PC-3 (cell line): ENCODE measurements around the gene PSG2. TPM values are rescaled to one million over a fixed set of nuclear protein-coding genes. Genes with fewer than 3 reads are reported as not detected.
"Not testable (repeated sequence)": the region's sequence is repeated elsewhere in the genome, so short reads cannot be mapped to it uniquely, and the experiment has no call there.

Experiments
- ATAC-seq: fragments of 200-7000 bp; cut with Tn5 transposase; 2 replicates; pipeline ENCODE4 v1.9.1; 2020; ENCODE audit warnings: mild to moderate bottlenecking, moderate library complexity
- BruUV-seq: library from RNA; stranded (reverse); fragments of 400-500 nt; replicated peaks from 2 replicates; lab custom pipeline; 2021; lab: Mats Ljungman, UMichigan
- CTCF ChIA-PET: fragments of 300-600 bp; sonication (Branson Sonifier 250); formaldehyde crosslinking; loops from one replicate; lab custom pipeline; 2022; ENCODE audit warnings: antibody characterized with exemption; lab: Charles Lee
- POLR2A ChIA-PET: fragments of 300-600 bp; sonication (Branson Sonifier 250); formaldehyde crosslinking; loops from one replicate; lab custom pipeline; 2022; ENCODE audit warnings: antibody characterized with exemption; ENCODE audit not compliant: unreplicated experiment; lab: Charles Lee
- DNase-seq: peaks from one replicate; pipeline ENCODE4 v3.0.0-alpha.2; 2015
- H2AFZ ChIP-seq: fragments of 300-600 bp; sonication (generic); 2 replicates; pipeline ENCODE4 v1.6.0; 2016; ENCODE audit warnings: antibody characterized with exemption, low read length
- H3F3A ChIP-seq: fragments of 300-600 bp; sonication (generic); one replicate; pipeline ENCODE4 v1.6.0; 2017; ENCODE audit warnings: antibody characterized with exemption, low read length, control low read depth, mild to moderate bottlenecking; ENCODE audit not compliant: unreplicated experiment
- H3K27ac ChIP-seq: fragments of 300-600 bp; sonication (generic); 2 replicates; pipeline ENCODE4 v1.5.1; 2016; ENCODE audit warnings: mild to moderate bottlenecking, low read length
- H3K27me3 ChIP-seq: fragments of 300-600 bp; sonication (generic); 2 replicates; pipeline ENCODE4 v1.6.1; 2016; ENCODE audit warnings: low read length, mixed read lengths
- H3K36me3 ChIP-seq: fragments of 300-600 bp; sonication (generic); 2 replicates; pipeline ENCODE4 v1.6.1; 2016; ENCODE audit warnings: low read depth, mixed run types, low read length, mixed read lengths
- H3K4me1 ChIP-seq: fragments of 300-600 bp; sonication (generic); 2 replicates; pipeline ENCODE4 v1.5.1; 2016; ENCODE audit warnings: low read length; ENCODE audit not compliant: insufficient read depth
- H3K4me2 ChIP-seq: fragments of 300-600 bp; sonication (generic); 2 replicates; pipeline ENCODE4 v1.6.0; 2016; ENCODE audit warnings: low read length
- H3K4me3 ChIP-seq: fragments of 300-600 bp; sonication (generic); 2 replicates; pipeline ENCODE4 v1.5.1; 2016; ENCODE audit warnings: mild to moderate bottlenecking, low read length, mixed read lengths
- H3K79me2 ChIP-seq: fragments of 300-600 bp; sonication (generic); 2 replicates; pipeline ENCODE4 v1.6.1; 2017; ENCODE audit warnings: low read length, mixed read lengths
- H3K9ac ChIP-seq: fragments of 300-600 bp; sonication (generic); 2 replicates; pipeline ENCODE4 v1.6.0; 2016; ENCODE audit warnings: mild to moderate bottlenecking, low read length
- H3K9me2 ChIP-seq: fragments of 300-600 bp; sonication (generic); replicated peaks from 2 replicates; pipeline ENCODE4 v1.6.1; 2016; ENCODE audit warnings: mixed run types, low read length, mixed read lengths
- H3K9me3 ChIP-seq: fragments of 300-600 bp; sonication (generic); 2 replicates; pipeline ENCODE4 v1.6.1; 2016; ENCODE audit warnings: low read length, mixed read lengths
- H4K20me1 ChIP-seq: fragments of 300-600 bp; sonication (generic); 2 replicates; pipeline ENCODE4 v1.6.1; 2016; ENCODE audit warnings: low read length, mixed read lengths
- intact Hi-C: fragments of 100-400 bp; cut with micrococcal nuclease; formaldehyde crosslinking; loops from 2 replicates; pipeline ENCODE4 v1.9.0; 2023
- total RNA-seq: library from RNA; depleted of rRNA; stranded (reverse); fragments of >200 nt; gene quantifications from 2 replicates; pipeline ENCODE4 v1.2.3, GENCODE V29; 2014

Gene PSG2
- total RNA-seq, 1 experiment from 2014 or later = not detected

DNA sequence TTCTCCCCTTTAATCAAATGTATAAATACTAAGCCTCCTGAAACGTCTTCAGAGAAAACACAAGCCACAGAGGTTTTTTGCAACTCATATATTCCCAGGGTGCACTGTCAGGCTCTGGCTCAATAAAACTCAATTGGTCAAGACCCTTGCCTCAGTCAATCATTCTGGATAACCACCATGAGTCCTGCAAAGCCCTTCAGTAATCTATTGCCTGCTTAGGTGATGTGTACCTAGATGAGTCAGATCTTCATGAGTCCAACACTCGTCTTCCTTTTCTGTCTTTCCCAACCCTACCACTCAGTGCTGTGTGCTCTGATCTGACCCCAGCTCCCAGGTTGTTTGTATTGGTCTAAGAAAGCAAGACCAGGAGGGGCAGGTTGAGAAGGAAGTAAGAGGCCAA lies 24.1 kb downstream of the PSG2 start:
- H3K9me2 ChIP-seq, BruUV-seq, H3K4me3 ChIP-seq, H3K9ac ChIP-seq, H4K20me1 ChIP-seq, H3K36me3 ChIP-seq, H3F3A ChIP-seq, intact Hi-C loops, H3K9me3 ChIP-seq, ATAC-seq, CTCF ChIA-PET, H2AFZ ChIP-seq, H3K27me3 ChIP-seq, POLR2A ChIA-PET, H3K79me2 ChIP-seq: not testable (repeated sequence)
- peak overlapping the region; percentile 65; the same call in 1 of the 2 replicates for H3K4me2 ChIP-seq
- H3K4me1 ChIP-seq = peaks cover 13% of the 10 kb centered on the region
- H3K27ac ChIP-seq = peak overlapping the region; percentile 77
- DNase-seq = peak; percentile 60

DNA sequence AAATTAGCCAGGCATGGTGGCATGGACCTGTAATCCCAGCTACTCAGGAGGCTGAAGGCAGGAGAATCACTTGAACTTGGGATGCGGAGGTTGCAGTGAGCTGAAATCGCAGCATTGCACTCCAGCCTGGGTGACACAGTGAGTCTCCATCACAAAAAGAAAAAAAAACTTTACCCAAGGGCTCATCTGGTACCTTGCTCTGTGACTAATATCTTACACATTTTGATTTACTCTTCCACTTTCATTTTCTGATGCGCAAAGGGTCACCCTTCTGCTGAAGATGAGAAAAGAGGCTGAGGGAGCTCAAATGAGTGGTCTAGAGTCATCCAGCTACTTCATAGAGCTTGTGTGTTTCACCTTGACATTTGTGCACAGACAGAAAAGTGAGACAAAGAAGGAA lies 34.5 kb downstream of the PSG2 start:
- BruUV-seq, H3K4me1 ChIP-seq, POLR2A ChIA-PET, DNase-seq, ATAC-seq, H3F3A ChIP-seq, CTCF ChIA-PET, H3K9ac ChIP-seq, H3K4me2 ChIP-seq, H4K20me1 ChIP-seq, intact Hi-C loops, H3K27ac ChIP-seq, H3K36me3 ChIP-seq, H3K4me3 ChIP-seq, H3K9me3 ChIP-seq, H2AFZ ChIP-seq, H3K79me2 ChIP-seq, H3K27me3 ChIP-seq, H3K9me2 ChIP-seq: not testable (repeated sequence)

- H3K9me3 ChIP-seq, H2AFZ ChIP-seq, H3K9ac ChIP-seq, H4K20me1 ChIP-seq, H3K27me3 ChIP-seq, H3K4me2 ChIP-seq, H3K79me2 ChIP-seq, POLR2A ChIA-PET, H3F3A ChIP-seq, H3K4me1 ChIP-seq, ATAC-seq, CTCF ChIA-PET, H3K9me2 ChIP-seq, H3K4me3 ChIP-seq, H3K36me3 ChIP-seq, BruUV-seq, intact Hi-C loops, H3K27ac ChIP-seq, DNase-seq: not testable (repeated sequence)
Observed at GRCh38 chr19:43046578-43046977, 35.9 kb downstream of the PSG2 start.

DNA sequence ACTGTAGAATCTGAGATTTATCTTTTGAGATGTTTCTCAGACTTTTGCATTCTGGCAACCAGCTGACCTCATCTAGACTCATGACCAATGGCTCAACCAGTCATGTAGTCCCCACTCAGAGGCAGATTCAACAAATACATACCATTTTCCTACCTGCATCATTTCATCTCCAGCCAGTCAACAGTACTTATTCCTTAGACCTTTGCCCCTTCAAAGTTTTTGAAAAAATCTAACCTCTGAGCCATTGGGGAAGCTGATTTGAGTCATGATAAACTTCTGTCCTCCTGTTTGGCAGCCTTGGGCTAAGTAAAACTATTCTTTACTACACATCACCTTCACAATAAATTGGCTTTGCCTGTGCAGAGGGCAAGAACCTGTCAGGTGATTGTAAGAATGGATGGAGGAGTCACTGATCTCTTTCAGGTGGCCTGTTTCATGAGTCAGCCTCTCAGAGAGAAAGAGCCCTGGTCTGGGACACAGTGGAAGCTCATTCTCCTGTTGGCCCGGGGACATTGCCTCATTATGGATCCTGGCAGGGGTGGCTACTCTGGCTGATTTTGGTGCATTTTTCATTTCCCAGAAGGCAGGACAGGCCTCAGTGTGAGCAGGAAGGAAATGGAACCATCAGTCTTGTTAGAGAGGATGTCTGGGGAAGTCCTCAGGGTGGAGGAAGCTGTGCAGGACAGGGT lies 38.9 kb downstream of the PSG2 start:
- H3K9me2 ChIP-seq, H3F3A ChIP-seq, H3K9me3 ChIP-seq, H3K79me2 ChIP-seq, CTCF ChIA-PET, H2AFZ ChIP-seq, H3K27ac ChIP-seq, DNase-seq, H3K4me3 ChIP-seq, H3K27me3 ChIP-seq, BruUV-seq, POLR2A ChIA-PET, ATAC-seq, intact Hi-C loops, H4K20me1 ChIP-seq, H3K4me2 ChIP-seq, H3K36me3 ChIP-seq, H3K4me1 ChIP-seq, H3K9ac ChIP-seq: not testable (repeated sequence)
